NCI-H2029 (cell line): ENCODE results near the gene CFAP20DC.
"Not testable (repeated sequence)": the region's sequence is repeated elsewhere in the genome, so short reads cannot be mapped to it uniquely, and the experiment has no call there.

ENCODE experiments used
- DNase-seq: peaks from one replicate; lab custom pipeline; 2025; lab: John Stamatoyannopoulos, UW

CFAP20DC gene

DNA sequence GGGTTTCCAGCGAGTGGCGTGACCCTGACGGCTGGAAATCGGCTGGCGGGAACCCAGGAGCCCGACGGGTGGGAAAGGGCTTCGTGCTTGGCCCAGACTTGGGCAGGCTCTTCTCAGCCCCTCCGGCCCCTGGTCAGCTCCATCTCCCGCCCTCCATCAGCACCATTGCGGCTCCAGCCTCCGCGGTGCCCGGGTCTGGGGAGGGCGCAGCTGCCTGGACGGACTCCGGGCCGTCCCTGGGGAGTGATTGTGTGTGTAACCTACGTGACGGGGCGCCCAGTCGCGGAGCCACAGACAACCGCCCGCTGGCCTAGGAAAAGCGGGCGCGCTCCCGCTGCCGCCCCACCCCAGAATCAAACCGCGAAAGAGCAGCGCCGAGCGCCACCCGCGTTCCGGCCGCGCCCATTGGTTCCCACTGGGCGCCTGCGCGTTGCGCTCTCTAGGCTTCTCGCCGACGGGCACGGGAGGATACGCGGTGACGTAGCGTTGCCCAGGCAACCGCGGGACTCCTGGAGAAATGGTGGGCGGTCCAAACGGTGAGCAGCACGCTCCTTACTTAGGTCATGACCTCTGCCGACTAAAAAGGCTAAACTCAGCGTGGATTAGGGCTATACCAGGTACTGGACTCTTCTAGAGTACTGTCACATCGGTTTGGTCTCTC, at the start of gene CFAP20DC:
Gene CFAP20DC, minus strand, starts transcription at position 355 of the 661 bp plus-strand sequence. CDS start 394 bp downstream, outside the sequence.
- DNase-seq = peak; percentile 79

DNA sequence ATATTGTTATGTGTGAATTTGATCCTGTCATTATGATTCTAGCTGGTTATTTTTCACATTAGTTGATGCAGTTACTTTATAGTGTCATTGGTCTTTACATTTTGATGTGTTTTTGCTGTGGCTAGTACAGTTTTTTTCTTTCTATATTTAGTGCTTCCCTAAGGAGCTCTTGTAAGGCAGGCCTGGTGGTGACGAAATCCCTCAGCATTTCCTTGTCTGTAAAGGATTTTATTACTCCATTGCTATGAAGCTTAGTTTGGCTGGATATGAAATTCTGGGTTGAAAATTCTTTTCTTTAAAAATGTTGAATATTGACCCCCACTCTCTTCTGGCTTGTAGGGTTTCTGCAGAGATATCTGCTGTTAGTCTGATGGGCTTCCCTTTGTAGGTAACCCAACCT, 48.7 kb upstream of the CFAP20DC start:
- not testable (repeated sequence) for DNase-seq

DNA sequence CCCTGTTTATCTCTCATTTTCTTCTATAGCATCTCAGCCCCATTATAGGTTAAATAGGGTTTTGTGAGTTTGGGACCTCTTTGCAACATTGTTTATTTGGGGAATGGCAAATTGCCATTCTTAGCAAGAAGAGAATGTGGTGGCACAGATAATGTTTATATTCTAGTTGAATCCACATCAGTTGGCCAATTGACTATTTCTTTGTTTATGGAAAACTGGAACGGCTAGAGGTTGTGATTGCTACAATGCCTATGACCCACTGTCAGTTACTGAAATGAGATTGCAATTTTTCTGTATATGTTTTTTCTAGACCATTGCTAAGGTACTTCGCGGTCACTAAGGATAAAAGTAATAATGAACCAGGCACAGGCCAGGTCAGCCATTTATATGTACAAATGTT, 44.6 kb upstream of the CFAP20DC start:
- no peak for DNase-seq

- no peak for DNase-seq
Observed at GRCh38 chr3:59093521-59093920, 43.7 kb upstream of the CFAP20DC start.

DNA sequence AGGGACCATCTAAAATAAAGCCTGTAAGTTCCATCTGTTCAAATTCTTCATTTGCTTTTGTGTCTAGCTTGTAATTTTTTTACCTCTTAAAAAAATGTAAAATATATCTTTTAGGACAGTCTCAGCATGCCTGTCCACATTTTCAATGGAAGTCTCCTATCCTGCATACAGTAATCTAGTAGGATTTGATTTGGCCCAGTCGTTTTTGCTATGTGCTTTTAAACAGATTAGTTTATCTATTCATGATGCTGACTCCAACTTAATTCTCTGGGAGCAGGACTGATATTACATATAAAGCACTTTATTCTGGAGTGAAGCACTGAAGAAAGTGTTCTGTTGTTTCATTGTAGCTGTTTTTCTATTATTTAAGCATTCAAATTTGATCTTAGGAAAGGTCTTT, 38.9 kb upstream of the CFAP20DC start:
- no peak for DNase-seq

GRCh38 chr3:59085976-59086375, 36.2 kb upstream of the CFAP20DC start:
- DNase-seq = no peak

- DNase-seq = no peak
Observed at GRCh38 chr3:59084583-59084982, 34.8 kb upstream of the CFAP20DC start.

DNA sequence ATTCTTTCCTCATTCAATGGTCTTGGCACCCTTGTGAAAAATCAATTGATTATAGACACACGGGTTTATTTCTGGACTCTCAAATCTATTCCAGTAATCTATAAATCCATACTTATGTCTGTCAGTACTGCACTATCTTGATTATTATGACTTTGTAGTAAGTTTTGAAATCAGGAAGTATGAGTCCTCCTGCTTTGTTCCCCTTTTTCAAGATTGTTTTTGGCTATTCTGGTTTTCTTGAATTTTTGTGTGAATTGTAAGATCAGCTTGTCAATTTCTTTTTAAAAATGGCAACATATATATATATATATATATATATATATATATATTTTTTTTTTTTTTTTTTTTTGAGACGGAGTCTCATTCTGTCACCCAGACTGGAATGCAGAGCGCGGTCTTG, 32.3 kb upstream of the CFAP20DC start:
- no peak for DNase-seq

DNA sequence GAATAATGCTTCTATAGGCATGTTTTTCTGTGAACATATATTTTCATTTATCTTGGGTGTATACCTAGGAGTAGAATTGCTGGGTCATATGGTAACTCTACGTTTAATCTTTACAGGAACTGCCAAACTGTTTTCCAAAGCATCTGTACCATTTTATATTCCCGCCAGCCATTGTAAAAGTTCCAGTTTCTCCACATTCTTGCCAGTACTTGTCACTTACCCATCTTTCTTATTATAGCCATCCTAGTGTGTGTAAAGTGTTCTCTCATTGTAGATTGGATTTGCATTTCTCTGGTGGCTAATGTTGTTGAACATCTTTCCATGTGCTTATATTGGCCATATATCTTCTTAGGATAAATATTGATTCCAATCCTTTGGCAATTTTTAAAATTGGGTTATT, 31.2 kb upstream of the CFAP20DC start:
- DNase-seq = no peak

DNA sequence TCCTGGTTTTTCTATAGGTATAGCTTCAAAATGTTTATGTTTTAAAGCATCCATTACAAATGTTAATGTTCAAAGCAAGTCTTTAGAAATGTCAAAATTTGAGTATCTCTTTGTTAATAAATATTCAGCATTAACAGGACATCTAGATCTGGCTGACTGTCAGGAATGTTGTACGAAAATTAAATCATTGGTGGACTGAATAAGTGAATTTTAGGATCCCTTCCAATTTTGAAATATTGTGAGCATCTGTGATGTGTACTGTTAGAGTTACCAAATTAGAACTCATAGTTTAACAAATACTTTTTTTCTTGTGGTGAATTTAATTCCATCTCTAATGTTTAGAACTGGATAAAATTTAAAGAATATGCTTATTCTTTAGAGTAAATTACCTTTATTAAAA, 30.1 kb upstream of the CFAP20DC start:
- DNase-seq = no peak

DNA sequence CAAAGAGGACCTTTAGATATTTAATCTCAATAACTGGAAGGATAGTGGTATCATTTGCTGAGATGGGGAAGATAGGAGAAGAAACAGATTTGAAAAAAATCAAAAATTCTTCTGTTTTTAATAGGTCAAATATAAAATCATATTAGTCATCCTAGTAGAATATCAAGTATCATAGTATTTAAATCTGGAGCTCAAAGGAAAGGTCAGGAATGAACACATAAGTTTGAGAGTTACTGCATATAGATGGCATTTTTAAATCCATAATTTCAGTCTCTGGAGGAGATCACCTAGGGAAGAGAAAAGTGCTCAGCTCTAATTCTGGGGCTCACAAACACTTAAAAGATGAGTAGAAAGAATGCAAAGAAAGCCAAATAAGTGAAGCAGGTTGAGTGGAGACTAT, 24.9 kb upstream of the CFAP20DC start:
- DNase-seq = no peak

GRCh38 chr3:59072681-59073080, 22.9 kb upstream of the CFAP20DC start:
- DNase-seq = no peak

- DNase-seq = no peak
Observed at GRCh38 chr3:59069838-59070237, 20.0 kb upstream of the CFAP20DC start.

DNA sequence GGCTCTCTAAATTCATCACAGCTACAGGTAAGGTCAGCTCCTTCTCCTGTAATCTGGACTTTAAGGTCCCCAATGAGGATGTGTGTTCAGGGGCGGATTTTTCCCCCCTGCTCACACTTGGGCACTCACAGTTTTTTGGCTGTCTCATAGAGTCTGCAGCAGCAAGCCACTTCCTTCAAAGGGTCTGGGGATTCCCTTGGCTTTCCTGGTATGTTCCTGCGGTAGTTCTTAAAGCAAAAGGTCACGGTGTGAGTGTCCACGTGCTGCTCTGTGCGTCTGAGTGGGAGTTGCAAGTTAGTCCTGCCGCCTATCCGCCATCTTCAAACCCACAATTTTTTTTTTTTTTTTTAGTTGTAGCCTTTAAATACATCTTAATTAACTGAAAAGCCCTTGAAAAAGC, 15.4 kb upstream of the CFAP20DC start:
- DNase-seq = no peak

DNA sequence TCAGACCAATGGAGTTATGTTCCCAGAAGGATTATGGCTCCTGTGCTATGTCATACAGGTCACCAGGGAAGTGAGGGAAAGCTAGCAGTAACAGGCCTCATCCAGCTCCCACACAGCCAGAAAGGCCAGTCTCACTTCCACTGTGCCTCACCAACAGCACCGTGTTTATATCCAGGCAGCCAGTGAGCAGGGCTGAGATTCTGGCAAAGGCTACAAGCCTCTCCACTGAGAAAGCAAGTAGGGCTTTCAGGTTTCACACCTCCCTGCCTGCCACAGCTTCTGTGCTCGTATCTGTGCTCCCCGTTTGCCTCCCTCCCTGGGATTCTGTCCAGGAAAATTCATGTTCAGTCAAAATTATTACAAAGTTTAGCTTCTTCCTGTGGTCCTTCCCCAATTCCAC, 14.9 kb upstream of the CFAP20DC start:
- no peak for DNase-seq

- DNase-seq = no peak
Observed at GRCh38 chr3:59064276-59064675, 14.5 kb upstream of the CFAP20DC start.

- no peak for DNase-seq
Observed at GRCh38 chr3:59056706-59057105, 6.9 kb upstream of the CFAP20DC start.

DNA sequence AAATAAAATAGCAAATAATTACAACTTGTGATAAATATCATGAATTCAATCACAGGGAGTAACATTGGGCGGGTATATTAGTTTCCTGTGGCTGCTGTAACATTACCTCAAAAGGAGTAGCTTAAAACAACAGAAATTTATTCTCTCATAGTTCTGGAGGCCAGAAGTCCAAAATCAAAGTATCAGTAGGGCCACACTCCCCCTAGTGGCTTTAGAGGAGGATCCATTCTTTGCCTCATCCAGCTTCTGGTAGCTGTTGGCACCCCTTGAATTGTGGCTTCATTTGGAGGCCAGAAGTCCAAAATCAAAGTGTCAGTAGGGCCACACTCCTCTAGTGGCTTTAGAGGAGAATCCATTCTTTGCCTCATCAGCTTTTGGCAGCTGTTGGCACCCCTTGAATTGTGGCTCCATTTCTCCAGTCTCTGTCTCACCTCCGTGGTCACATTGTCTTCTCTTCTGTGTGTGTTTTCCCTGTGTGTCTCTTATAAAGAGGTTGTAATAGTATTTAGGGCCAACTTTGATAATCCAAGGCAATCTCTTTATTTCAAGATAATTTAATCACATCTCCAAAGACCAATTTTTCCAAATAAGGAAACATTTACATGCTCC, 3.1 kb upstream of the CFAP20DC start:
- DNase-seq = no peak

DNA sequence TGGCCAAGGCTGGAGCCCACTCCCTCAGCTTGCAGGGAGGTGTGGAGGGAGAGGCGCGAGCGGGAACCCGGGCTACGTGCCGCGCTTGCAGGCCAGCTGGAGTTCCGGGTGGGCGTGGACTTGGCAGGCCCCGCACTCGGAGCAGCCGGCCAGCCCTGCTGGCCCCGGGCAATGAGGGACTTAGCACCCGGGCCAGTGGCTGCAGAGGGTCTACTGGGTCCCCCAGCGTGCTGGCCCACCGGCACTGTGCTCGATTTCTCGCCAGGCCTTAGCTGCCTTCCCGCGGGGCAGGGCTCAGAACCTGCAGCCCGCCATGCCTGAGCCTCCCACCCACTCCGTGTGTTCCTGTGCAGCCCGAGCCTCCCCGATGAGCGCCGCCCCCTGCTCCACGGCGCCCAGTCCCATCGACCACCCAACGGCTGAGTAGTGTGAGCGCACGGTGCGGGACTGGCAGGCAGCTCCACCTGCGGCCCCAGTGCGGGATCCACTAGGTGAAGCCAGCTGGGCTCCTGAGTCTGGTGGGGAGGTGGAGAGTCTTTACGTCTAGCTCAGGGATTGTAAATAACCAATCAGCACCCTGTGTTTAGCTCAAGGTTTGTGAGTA, 1.1 kb upstream of the CFAP20DC start:
- DNase-seq = not testable (repeated sequence)

- DNase-seq = no peak
Observed at GRCh38 chr3:59046839-59047238, 3.0 kb downstream of the CFAP20DC start.

- peak; percentile 28 for DNase-seq
Observed at GRCh38 chr3:59043391-59043790, 6.4 kb downstream of the CFAP20DC start.

- no peak for DNase-seq
Observed at GRCh38 chr3:59040902-59041301, 8.9 kb downstream of the CFAP20DC start.

- DNase-seq = no peak
Observed at GRCh38 chr3:59027607-59028006, 22.2 kb downstream of the CFAP20DC start.

DNA sequence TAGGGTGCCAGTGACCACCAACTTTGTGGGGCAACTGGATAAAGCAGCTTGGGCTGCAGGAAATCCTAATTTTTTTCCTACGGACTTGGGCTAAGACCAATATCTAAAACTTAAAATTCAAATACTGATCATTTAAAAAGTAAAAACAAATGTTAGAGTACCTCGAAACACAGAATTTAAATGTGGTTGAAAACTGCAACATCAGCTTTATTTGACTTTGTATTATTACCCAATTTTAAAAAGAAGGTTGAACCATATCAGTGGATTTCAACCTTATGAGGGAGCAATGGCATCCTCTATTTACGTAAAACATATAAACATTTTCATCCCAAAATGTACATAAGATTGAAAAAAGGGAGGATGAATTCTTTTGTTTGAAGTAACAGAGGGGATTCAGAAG, 26.2 kb downstream of the CFAP20DC start:
- no peak for DNase-seq
